ENCODE data around the gene TEX2. TPM values are rescaled to one million over a fixed set of nuclear protein-coding genes. Genes with fewer than 3 reads are reported as not detected.

Gene TEX2
- total and polyA plus RNA-seq, 2 experiments from 2014 or later: 26.9 to 37.0 TPM

DNA sequence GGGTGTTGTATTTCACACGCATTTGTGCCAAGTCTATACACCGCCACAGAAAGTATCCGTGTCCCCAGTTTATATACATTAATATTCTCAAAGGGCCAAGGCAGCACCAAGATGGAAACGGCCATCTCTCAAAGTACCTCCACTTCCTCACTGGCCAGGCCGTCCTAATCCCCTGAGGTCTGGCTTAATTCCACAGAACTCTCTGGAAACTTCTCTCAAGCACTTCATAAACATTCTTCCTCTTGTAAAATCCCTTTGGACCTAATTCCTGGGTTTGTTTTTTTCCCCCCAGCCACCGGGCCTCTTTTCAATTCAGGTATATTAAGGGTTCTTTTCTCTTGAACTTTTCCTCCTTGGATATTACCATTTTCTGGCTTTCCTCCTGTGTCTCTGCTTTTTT is 128.1 kb downstream of the TEX2 start:
- no peaks in the 10 kb centered on the region for H3K9me2 ChIP-seq (ENCODE audit: insufficient read depth)
- H3K27me3 ChIP-seq (replicated peaks; ENCODE audit: insufficient read depth): no peaks in the 10 kb centered on the region
- DNase-seq: no peak
- no peaks in the 10 kb centered on the region for H3K79me2 ChIP-seq (ENCODE audit: insufficient read depth)
- H3K9me3 ChIP-seq (ENCODE audit: low read depth): no peaks in the 10 kb centered on the region
- in situ Hi-C loops (cut with MboI): loop anchor here (5.0 to 10.0 kb wide), 2 partner anchors 103 to 210 kb away; no protein-coding TSS in a partner anchor
- H4K20me1 ChIP-seq (ENCODE audit: insufficient read depth): no peaks in the 10 kb centered on the region
- no peaks in the 10 kb centered on the region for H3F3A ChIP-seq (ENCODE audit: insufficient read depth)
- H3K36me3 ChIP-seq (ENCODE audit: low read depth): no peaks in the 10 kb centered on the region
- H3K4me1 ChIP-seq (ENCODE audit: insufficient read depth): peaks cover 6% of the 10 kb centered on the region; the same call in 1 of the 2 replicates
- no peak overlapping the region for H3K27ac ChIP-seq
- H3K4me3 ChIP-seq: no peak overlapping the region
- H2AFZ ChIP-seq: no peak overlapping the region
- H3K4me2 ChIP-seq (ENCODE audit: unreplicated experiment): no peak overlapping the region
- WGBS, 2 experiments (ENCODE audit: low coverage in 1 of 2, low lambda C conversion rate in 2 of 2, missing lambda C conversion rate in 2 of 2): 69% methylated on average over 6 of the region's 6 CpGs
- no peak overlapping the region for H3K9ac ChIP-seq
- TF ChIP-seq EZH2 (IDR thresholded peaks at IDR 0.05; ENCODE audit: insufficient read depth, poor library complexity, severe bottlenecking) (no peak), EZH2phosphoT487 (IDR thresholded peaks at IDR 0.05; ENCODE audit: insufficient read depth, low read depth) (no peak)

DNA sequence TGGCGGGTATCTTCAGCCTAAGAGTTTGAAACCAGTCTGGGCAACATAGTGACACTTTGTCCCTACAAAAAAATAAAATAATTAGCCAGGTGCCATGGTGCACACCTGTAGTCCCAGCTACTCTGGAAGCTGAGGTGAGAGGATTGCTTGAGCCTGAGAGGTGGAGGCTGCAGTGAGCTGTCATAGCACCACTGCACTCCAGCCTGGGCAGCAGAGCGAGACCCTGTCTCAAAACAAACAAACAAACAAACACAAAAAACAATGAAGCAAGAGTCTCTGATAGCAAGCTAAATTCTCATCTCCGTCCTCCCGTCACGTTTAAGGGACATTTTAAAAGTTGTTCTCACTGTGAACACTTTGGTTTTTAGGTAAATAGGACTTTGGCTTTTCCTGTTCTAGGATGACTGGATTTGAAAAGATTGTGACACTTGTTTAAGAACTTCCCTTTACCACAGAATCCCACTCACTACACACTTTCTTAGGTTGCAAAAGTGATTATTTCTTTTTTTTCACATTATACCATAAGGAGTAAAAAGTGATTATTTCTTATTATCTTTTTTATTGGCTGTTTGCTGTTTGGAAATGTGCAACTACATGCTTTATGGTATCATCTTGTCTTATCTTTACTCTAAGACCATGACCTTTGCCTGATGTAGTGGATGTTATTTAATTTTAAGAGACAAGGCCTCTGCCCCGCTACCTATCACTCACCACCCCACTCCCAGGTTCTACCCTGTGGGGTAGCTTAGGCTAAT is 128.7 kb downstream of the TEX2 start:
- Histone ChIP-seq H2AFZ (no peak overlapping the region), H3K4me2 (ENCODE audit: unreplicated experiment) (no peak overlapping the region), H3K4me3 (no peak overlapping the region), H3K27ac (no peak overlapping the region), H4K20me1 (ENCODE audit: insufficient read depth) (no peaks in the 10 kb centered on the region), H3K9ac (no peak overlapping the region), H3K79me2 (ENCODE audit: insufficient read depth) (peaks cover 2% of the 10 kb centered on the region), H3K27me3 (replicated peaks; ENCODE audit: insufficient read depth) (no peaks in the 10 kb centered on the region), H3K9me2 (ENCODE audit: insufficient read depth) (no peaks in the 10 kb centered on the region), H3K9me3 (ENCODE audit: low read depth) (no peaks in the 10 kb centered on the region), H3K4me1 (ENCODE audit: insufficient read depth) (peaks cover 6% of the 10 kb centered on the region; the same call in 1 of the 2 replicates), H3K36me3 (ENCODE audit: low read depth) (no peaks in the 10 kb centered on the region), H3F3A (ENCODE audit: insufficient read depth) (no peaks in the 10 kb centered on the region)
- no peak for TF ChIP-seq EZH2 (IDR thresholded peaks at IDR 0.05; ENCODE audit: insufficient read depth, poor library complexity, severe bottlenecking)
- no peak for TF ChIP-seq EZH2phosphoT487 (IDR thresholded peaks at IDR 0.05; ENCODE audit: insufficient read depth, low read depth)
- in situ Hi-C loops (cut with MboI): loop anchor here (5.0 to 10.0 kb wide), 2 partner anchors 102 to 210 kb away; no protein-coding TSS in a partner anchor
- 90 to 92% methylated on average over 6 of the region's 6 CpGs for WGBS, 2 experiments (ENCODE audit: low coverage in 1 of 2, low lambda C conversion rate in 2 of 2, missing lambda C conversion rate in 2 of 2)
- DNase-seq: no peak

- no peaks in the 10 kb centered on the region for H3K9me2 ChIP-seq (ENCODE audit: insufficient read depth)
- DNase-seq: peak; percentile 79
- H3K4me1 ChIP-seq (ENCODE audit: insufficient read depth): peaks cover 8% of the 10 kb centered on the region
- no peaks in the 10 kb centered on the region for H3K9me3 ChIP-seq (ENCODE audit: low read depth)
- H3K36me3 ChIP-seq (ENCODE audit: low read depth): no peaks in the 10 kb centered on the region
- H3K9ac ChIP-seq: no peak overlapping the region
- H3K79me2 ChIP-seq (ENCODE audit: insufficient read depth): peaks cover 9% of the 10 kb centered on the region
- H2AFZ ChIP-seq: no peak overlapping the region
- no peak overlapping the region for H3K4me3 ChIP-seq
- TF ChIP-seq EZH2phosphoT487 (IDR thresholded peaks at IDR 0.05; ENCODE audit: insufficient read depth, low read depth) (no peak), EZH2 (IDR thresholded peaks at IDR 0.05; ENCODE audit: insufficient read depth, poor library complexity, severe bottlenecking) (no peak)
- no peak overlapping the region for H3K27ac ChIP-seq
- peaks cover 4% of the 10 kb centered on the region for H3F3A ChIP-seq (ENCODE audit: insufficient read depth)
- H4K20me1 ChIP-seq (ENCODE audit: insufficient read depth): no peaks in the 10 kb centered on the region
- 38 to 39% methylated on average over 8 of the region's 8 CpGs for WGBS, 2 experiments (ENCODE audit: low coverage in 1 of 2, low lambda C conversion rate in 2 of 2, missing lambda C conversion rate in 2 of 2)
- in situ Hi-C loops (cut with MboI): loop anchor here (5.0 to 10.0 kb wide), 2 partner anchors 101 to 209 kb away; no protein-coding TSS in a partner anchor
- no peak overlapping the region for H3K4me2 ChIP-seq (ENCODE audit: unreplicated experiment)
- H3K27me3 ChIP-seq (replicated peaks; ENCODE audit: insufficient read depth): no peaks in the 10 kb centered on the region
These were observed 129.4 kb downstream of the TEX2 start for GRCh38 chr17:64133546-64134215.

DNA sequence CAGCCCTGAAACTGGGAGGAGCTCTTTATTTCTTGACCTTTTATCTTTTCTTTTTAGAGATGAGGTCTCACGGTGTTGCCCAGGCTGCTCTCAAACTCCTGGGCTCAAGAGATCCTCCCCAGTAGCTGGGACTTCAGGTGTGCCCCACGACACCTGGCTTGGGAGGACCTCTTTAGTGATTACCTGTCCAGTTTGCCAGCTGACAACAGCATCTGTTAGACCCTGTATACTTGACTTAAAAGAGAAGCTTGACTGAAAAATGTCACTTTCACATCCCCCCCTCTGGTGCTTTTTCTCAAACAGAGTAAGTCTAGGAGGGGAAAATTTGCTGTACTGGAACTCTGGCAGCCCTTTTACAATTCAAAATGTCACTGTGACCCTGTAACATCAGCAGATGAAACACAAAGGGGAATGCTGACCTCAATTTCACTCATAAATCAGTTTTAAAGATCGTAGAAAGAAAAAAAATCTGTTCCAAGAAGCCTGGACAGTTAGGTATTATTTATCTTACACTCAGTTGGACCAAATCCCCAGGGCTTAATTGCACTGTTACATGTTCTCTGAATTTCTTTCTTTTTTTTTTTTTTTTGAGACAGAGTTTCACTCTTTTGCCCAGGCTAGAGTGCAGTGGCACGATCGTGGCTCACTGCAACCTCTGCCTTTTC is 131.3 kb downstream of the TEX2 start:
- Histone ChIP-seq H3K79me2 (ENCODE audit: insufficient read depth) (peaks cover 27% of the 10 kb centered on the region), H3K27me3 (replicated peaks; ENCODE audit: insufficient read depth) (no peaks in the 10 kb centered on the region), H3K4me2 (ENCODE audit: unreplicated experiment) (no peak overlapping the region), H3K36me3 (ENCODE audit: low read depth) (no peaks in the 10 kb centered on the region), H3K4me3 (no peak overlapping the region), H3K9ac (no peak overlapping the region), H3K27ac (no peak overlapping the region), H3K4me1 (ENCODE audit: insufficient read depth) (peaks cover 27% of the 10 kb centered on the region), H3K9me2 (ENCODE audit: insufficient read depth) (no peaks in the 10 kb centered on the region), H2AFZ (no peak overlapping the region), H4K20me1 (ENCODE audit: insufficient read depth) (no peaks in the 10 kb centered on the region), H3K9me3 (ENCODE audit: low read depth) (no peaks in the 10 kb centered on the region), H3F3A (ENCODE audit: insufficient read depth) (peaks cover 17% of the 10 kb centered on the region)
- WGBS, 2 experiments (ENCODE audit: low coverage in 1 of 2, low lambda C conversion rate in 2 of 2, missing lambda C conversion rate in 2 of 2): 86 to 91% methylated on average over 5 of the region's 5 CpGs
- DNase-seq: no peak
- TF ChIP-seq EZH2phosphoT487 (IDR thresholded peaks at IDR 0.05; ENCODE audit: insufficient read depth, low read depth): no peak
- TF ChIP-seq EZH2 (IDR thresholded peaks at IDR 0.05; ENCODE audit: insufficient read depth, poor library complexity, severe bottlenecking): no peak
- in situ Hi-C loops (cut with MboI): loop anchor here (5.0 to 10.0 kb wide), 2 partner anchors 99 to 207 kb away; no protein-coding TSS in a partner anchor

Measured in GM23248 (cell line).